PC-3 (cell line): ENCODE results near the gene PALD1.

ENCODE experiments used
- CTCF ChIP-seq: fragments of 300-600 bp; sonication (generic); conservative IDR thresholded peaks from 2 replicates; pipeline ENCODE4 v1.5.1; 2017; ENCODE audit warnings: antibody characterized with exemption, low read depth, mild to moderate bottlenecking, low read length
- EZH2 ChIP-seq: fragments of 300-600 bp; sonication (generic); IDR thresholded peaks from one replicate; pipeline ENCODE4 v1.6.1; 2017; ENCODE audit warnings: antibody characterized with exemption, mild to moderate bottlenecking, low read length; ENCODE audit not compliant: unreplicated experiment
- EZH2phosphoT487 ChIP-seq: fragments of 300-600 bp; sonication (generic); IDR thresholded peaks from 2 replicates; pipeline ENCODE4 v1.6.1; 2018; ENCODE audit warnings: mild to moderate bottlenecking, antibody characterized with exemption, low read length, borderline replicate concordance

GRCh38 chr10:70459061-70459773 is 19.4 kb upstream of the PALD1 start:
- TF ChIP-seq EZH2phosphoT487 (no peak), CTCF (no peak), EZH2 (no peak)
